OCI-LY7 (cell line): ENCODE measurements around the gene CRIP1. TPM values are rescaled to one million over a fixed set of nuclear protein-coding genes. Genes with fewer than 3 reads are reported as not detected.

Experiments
- BruUV-seq: library from RNA; stranded (reverse); fragments of 400-500 nt; replicated peaks from 2 replicates; lab custom pipeline; 2021; lab: Mats Ljungman, UMichigan
- CTCF ChIA-PET: fragments of 300-600 bp; sonication (Branson Sonifier 250); formaldehyde crosslinking; loops from one replicate; lab custom pipeline; 2022; ENCODE audit warnings: antibody characterized with exemption; ENCODE audit not compliant: unreplicated experiment; lab: Charles Lee
- POLR2A ChIA-PET: fragments of 300-600 bp; sonication (Branson Sonifier 250); formaldehyde crosslinking; loops from one replicate; lab custom pipeline; 2022; ENCODE audit warnings: antibody characterized with exemption; lab: Charles Lee
- DNase-seq: peaks from one replicate; pipeline ENCODE4 v3.0.0-alpha.2; 2015; ENCODE audit warnings: low spot score
- H2AFZ ChIP-seq: fragments of 200-600 bp; sonication (generic), shearing (Covaris generic); 2 replicates; pipeline ENCODE4 v1.6.1; 2014; ENCODE audit warnings: mild to moderate bottlenecking, antibody characterized with exemption, low read length, moderate library complexity
- H3K27ac ChIP-seq: fragments of 200-600 bp; sonication (generic); 2 replicates; pipeline ENCODE4 v1.5.1; 2014; ENCODE audit warnings: mixed run types, low read depth, mild to moderate bottlenecking, moderate library complexity, low read length, inconsistent platforms; ENCODE audit not compliant: poor library complexity, severe bottlenecking
- H3K36me3 ChIP-seq: fragments of 200-600 bp; sonication (generic); 2 replicates; pipeline ENCODE4 v1.6.1; 2014; ENCODE audit warnings: mild to moderate bottlenecking, antibody characterized with exemption, low read length, moderate library complexity, mixed read lengths; ENCODE audit not compliant: insufficient read depth
- H3K4me1 ChIP-seq: fragments of 200-600 bp; sonication (generic); 2 replicates; pipeline ENCODE4 v1.5.1; 2014; ENCODE audit warnings: mild to moderate bottlenecking, low read length; ENCODE audit not compliant: insufficient read depth, poor library complexity, severe bottlenecking
- H3K4me2 ChIP-seq: fragments of 200-600 bp; sonication (generic); 2 replicates; pipeline ENCODE4 v1.6.1; 2014; ENCODE audit warnings: mild to moderate bottlenecking, low read length
- H3K4me3 ChIP-seq: fragments of 200-600 bp; sonication (generic); 2 replicates; pipeline ENCODE4 v1.5.1; 2014; ENCODE audit warnings: mild to moderate bottlenecking, low read depth, low read length; ENCODE audit not compliant: poor library complexity, severe bottlenecking
- H3K79me2 ChIP-seq: fragments of 200-600 bp; sonication (generic); 2 replicates; pipeline ENCODE4 v1.6.1; 2016; ENCODE audit warnings: low read depth, mild to moderate bottlenecking, low read length, moderate library complexity, mixed read lengths; ENCODE audit not compliant: insufficient read depth
- H3K9me2 ChIP-seq: fragments of 200-600 bp; sonication (generic); 2 replicates; pipeline ENCODE4 v1.6.1; 2016; ENCODE audit warnings: mild to moderate bottlenecking, low read length, mixed read lengths; ENCODE audit not compliant: insufficient read depth
- H3K9me3 ChIP-seq: fragments of 200-600 bp; sonication (generic); 2 replicates; pipeline ENCODE4 v1.6.1; 2014; ENCODE audit warnings: mild to moderate bottlenecking, mixed run types, low read length, mixed read lengths
- H4K20me1 ChIP-seq: fragments of 200-600 bp; sonication (generic); 2 replicates; pipeline ENCODE4 v1.6.1; 2014; ENCODE audit warnings: mild to moderate bottlenecking, antibody characterized with exemption, low read length, moderate library complexity, mixed read lengths; ENCODE audit not compliant: insufficient read depth
- CTCF ChIP-seq: fragments of 200-600 bp; sonication (generic); conservative IDR thresholded peaks from 2 replicates; pipeline ENCODE4 v1.5.1; 2014; ENCODE audit warnings: mild to moderate bottlenecking, antibody characterized with exemption, low read length, moderate library complexity, mixed read lengths
- EZH2phosphoT487 ChIP-seq: fragments of 200-600 bp; sonication (generic); IDR thresholded peaks from 2 replicates; pipeline ENCODE4 v1.6.1; 2018; ENCODE audit warnings: low read depth, borderline replicate concordance, mild to moderate bottlenecking, mixed run types, antibody characterized with exemption, low read length, moderate library complexity, mixed read lengths
- intact Hi-C: fragments of 100-400 bp; cut with micrococcal nuclease; formaldehyde crosslinking; loops from one replicate; pipeline ENCODE4 v1.10.0; 2022; ENCODE audit not compliant: unreplicated experiment
- total RNA-seq, 2 experiments: library from RNA; depleted of rRNA in 1 of 2; stranded (reverse); fragments of >200 nt in 1 of 2; shearing (Covaris generic) in 1 of 2; gene quantifications; 2 replicates each; pipeline ENCODE4 v1.2.3, GENCODE V29; 2014 to 2022

CRIP1 gene
- total RNA-seq, 2 experiments from 2014 or later, result 4.6 TPM; not detected in 1

- H3K4me1 ChIP-seq, result no peaks in the 10 kb centered on the region
- H2AFZ ChIP-seq, result no peak overlapping the region
- H3K9me2 ChIP-seq, result no peaks in the 10 kb centered on the region
- CTCF ChIA-PET, result no interaction called here
- H3K4me3 ChIP-seq, result no peak overlapping the region
- no peaks in the 10 kb centered on the region for H3K9me3 ChIP-seq
- no peak overlapping the region for H3K27ac ChIP-seq
- DNase-seq, result no peak
- POLR2A ChIA-PET, result no interaction called here
- peaks cover 68% of the 10 kb centered on the region for H3K36me3 ChIP-seq
- intact Hi-C loops, result no loop called here
- BruUV-seq, result no TSS peak
- no peaks in the 10 kb centered on the region for H4K20me1 ChIP-seq
- no peaks in the 10 kb centered on the region for H3K79me2 ChIP-seq
- TF ChIP-seq CTCF (no peak), EZH2phosphoT487 (no peak)
- no peak overlapping the region for H3K4me2 ChIP-seq
Observed at GRCh38 chr14:105464501-105464900, 22.2 kb upstream of the CRIP1 start.

DNA sequence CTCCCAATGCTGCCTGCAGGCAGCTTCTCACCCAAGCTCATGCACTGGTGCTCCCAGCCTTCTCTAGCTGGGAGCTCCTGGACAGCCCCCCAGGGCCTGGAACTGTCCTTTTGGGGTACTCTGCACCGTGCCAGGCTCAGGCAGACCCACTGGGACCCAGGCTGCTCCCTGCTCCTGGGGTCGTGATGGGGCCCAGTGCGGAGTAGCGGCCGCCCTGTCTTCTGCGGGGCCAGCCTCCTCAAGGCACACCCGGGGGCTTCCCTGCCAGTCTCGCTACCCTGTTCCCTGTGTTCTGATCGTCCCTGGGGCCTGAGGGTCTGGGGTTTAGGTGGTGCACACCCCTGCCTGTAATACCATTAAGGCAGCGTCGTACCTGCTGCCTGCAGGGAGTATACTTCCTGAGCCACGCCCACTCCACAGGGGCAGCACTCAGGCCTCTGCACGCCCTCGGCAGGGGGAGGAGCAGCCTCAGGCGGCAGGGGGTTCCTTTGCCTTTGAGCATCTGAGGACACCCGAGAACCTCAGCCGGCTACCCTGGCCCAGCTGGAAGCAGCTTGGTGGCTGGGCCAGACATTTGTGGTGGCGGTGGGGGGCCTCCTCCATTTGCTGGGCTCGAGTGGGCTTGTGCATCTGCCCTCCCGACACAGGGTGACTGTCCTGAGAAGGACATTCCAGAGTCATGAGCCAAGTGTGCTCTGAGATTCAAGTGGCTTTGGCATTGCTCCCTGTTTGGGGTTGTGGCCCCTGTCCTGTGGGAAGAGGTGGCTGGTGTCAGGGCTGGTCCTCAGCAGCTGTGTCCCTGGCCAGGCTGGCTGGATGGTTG is 21.3 kb upstream of the CRIP1 start:
- CTCF ChIA-PET, result no interaction called here
- Histone ChIP-seq H3K4me1 (no peaks in the 10 kb centered on the region), H3K79me2 (no peaks in the 10 kb centered on the region), H3K27ac (no peak overlapping the region), H3K9me2 (no peaks in the 10 kb centered on the region), H3K4me2 (no peak overlapping the region), H3K9me3 (no peaks in the 10 kb centered on the region), H2AFZ (no peak overlapping the region), H3K36me3 (peaks cover 70% of the 10 kb centered on the region), H3K4me3 (no peak overlapping the region), H4K20me1 (no peaks in the 10 kb centered on the region)
- intact Hi-C loops, result no loop called here
- no peak for DNase-seq
- TF ChIP-seq EZH2phosphoT487, result no peak
- no peak for TF ChIP-seq CTCF
- POLR2A ChIA-PET, result no interaction called here
- no TSS peak for BruUV-seq
